Measurements from ENCODE around the gene LRRC8C. TPM values are rescaled to one million over a fixed set of nuclear protein-coding genes. Genes with fewer than 3 reads are reported as not detected.

The LRRC8C gene
- total RNA-seq, 1 donor from 2014 or later, result 30.0 TPM

GRCh38 chr1:89736937-89737733, 104.2 kb downstream of the LRRC8C start:
- no peak for DNase-seq

GRCh38 chr1:89737985-89738510, 105.1 kb downstream of the LRRC8C start:
- no peak for DNase-seq

GRCh38 chr1:89739013-89739843, 106.3 kb downstream of the LRRC8C start:
- no peak for DNase-seq

GRCh38 chr1:89739844-89740216, 106.9 kb downstream of the LRRC8C start:
- DNase-seq, result no peak

GRCh38 chr1:89743788-89744187, 110.9 kb downstream of the LRRC8C start:
- DNase-seq, result no peak

- no peak for DNase-seq
These were observed 113.7 kb downstream of the LRRC8C start for GRCh38 chr1:89746424-89747149.

- no peak for DNase-seq
These were observed 120.8 kb downstream of the LRRC8C start for GRCh38 chr1:89753761-89754160.

- DNase-seq, result no peak
These were observed 121.6 kb downstream of the LRRC8C start for GRCh38 chr1:89754518-89754917.

GRCh38 chr1:89755591-89755990, 122.7 kb downstream of the LRRC8C start:
- DNase-seq, result no peak

- DNase-seq, result peak; percentile 88
These were observed 124.6 kb downstream of the LRRC8C start for GRCh38 chr1:89757532-89757931.

GRCh38 chr1:89758156-89758555, 125.2 kb downstream of the LRRC8C start:
- no peak for DNase-seq

GRCh38 chr1:89759036-89759435, 126.1 kb downstream of the LRRC8C start:
- DNase-seq, result no peak

GRCh38 chr1:89760496-89760895, 127.6 kb downstream of the LRRC8C start:
- peak; percentile 58 for DNase-seq

- no peak for DNase-seq
These were observed 128.4 kb downstream of the LRRC8C start for GRCh38 chr1:89761338-89761737.

- peak; percentile 54 for DNase-seq
These were observed 129.0 kb downstream of the LRRC8C start for GRCh38 chr1:89761901-89762300.

GRCh38 chr1:89762386-89762778, 129.5 kb downstream of the LRRC8C start:
- DNase-seq, result no peak

GRCh38 chr1:89762779-89763648, 130.1 kb downstream of the LRRC8C start:
- DNase-seq, result peak; percentile 98

- DNase-seq, result peak; percentile 13
These were observed 130.7 kb downstream of the LRRC8C start for GRCh38 chr1:89763649-89763986.

- DNase-seq, result no peak
These were observed 132.9 kb downstream of the LRRC8C start for GRCh38 chr1:89765774-89766173.

- DNase-seq, result no peak
These were observed 134.7 kb downstream of the LRRC8C start for GRCh38 chr1:89767618-89768017.

All from dermis blood vessel endothelial cell (primary cell).